HepG2 (cell line): ENCODE measurements around the gene GALNT17.

Source experiments
- EZH2 ChIP-seq: conservative IDR thresholded peaks from 2 replicates; pipeline ENCODE4 v1.6.1; 2012; ENCODE audit warnings: mild to moderate bottlenecking, low read depth, low read length, moderate library complexity
- ZBTB39 ChIP-seq: sonication (generic); formaldehyde crosslinking; IDR thresholded peaks from 2 replicates; pipeline ENCODE4 v1.5.0; 2020; ENCODE audit warnings: missing genetic modification reagents
- ZNF18 ChIP-seq: sonication (generic); formaldehyde crosslinking; IDR thresholded peaks from 2 replicates; pipeline ENCODE4 v1.8.0; 2022; ENCODE audit warnings: mild to moderate bottlenecking, missing genetic modification reagents; ENCODE audit not compliant: insufficient replicate concordance
- ZNF274 ChIP-seq: sonication (generic); formaldehyde crosslinking; IDR thresholded peaks from 2 replicates; pipeline ENCODE4 v1.5.1; 2020; ENCODE audit warnings: mild to moderate bottlenecking, missing genetic modification reagents

GRCh38 chr7:71538210-71538609, 406.3 kb downstream of the GALNT17 start:
- TF ChIP-seq ZNF274 (no peak), ZNF18 (CRISPR knock-in tag) (no peak), ZBTB39 (CRISPR knock-in tag) (no peak), EZH2 (no peak)
